NOMO-1 (cell line): ENCODE data around the gene CD47.

Source experiments
- DNase-seq, 2 experiments: peaks; one replicate each; lab custom pipeline; 2025; ENCODE audit not compliant: unreplicated experiment in 2 of 2; lab: John Stamatoyannopoulos, UW

Gene CD47

GRCh38 chr3:107994181-107994580 is 96.7 kb downstream of the CD47 start:
- DNase-seq = no peak

- no peak for DNase-seq
These were observed 97.1 kb downstream of the CD47 start for GRCh38 chr3:107993771-107994170.
